Heart left ventricle (tissue), 16 donors: Measurements from ENCODE around the gene FIP1L1. TPM values are rescaled to one million over a fixed set of nuclear protein-coding genes. Genes with fewer than 3 reads are reported as not detected.

Experiments
- ATAC-seq, 4 donors: fragments of 200-7000 bp; cut with Tn5 transposase; one replicate each; pipeline ENCODE4 v1.9.1; 2020 to 2022; ENCODE audit warnings: moderate library complexity in 4 of 4, mild to moderate bottlenecking in 3 of 4, moderate number of reproducible peaks in 1 of 4
- DNase-seq, 5 donors: peaks; one replicate each; pipeline ENCODE4 v3.0.0-alpha.2; 2020
- H3K27ac ChIP-seq, 12 donors: fragments of 200-600 bp; sonication (generic) in 4 of 12; one replicate each; pipeline versions ENCODE4 v1.5.0 to v1.8.0; 2016 to 2022; ENCODE audit warnings: mild to moderate bottlenecking in 2 of 12
- H3K27me3 ChIP-seq, 9 donors: fragments of 200-600 bp; sonication (generic) in 2 of 9; one replicate each; pipeline versions ENCODE4 v1.5.1 to v1.8.0; 2016 to 2022; ENCODE audit warnings: mild to moderate bottlenecking in 3 of 9
- H3K36me3 ChIP-seq, 9 donors: fragments of 200-600 bp; sonication (generic) in 2 of 9; one replicate each; pipeline versions ENCODE4 v1.5.0 to v1.8.0; 2018 to 2022; ENCODE audit warnings: mild to moderate bottlenecking in 2 of 9
- H3K4me1 ChIP-seq, 12 donors: fragments of 200-600 bp; sonication (generic) in 4 of 12; one replicate each; pipeline versions ENCODE4 v1.5.0 to v1.8.0; 2016 to 2022; ENCODE audit warnings: mild to moderate bottlenecking in 3 of 12
- H3K4me3 ChIP-seq, 12 donors: fragments of 200-600 bp; sonication (generic) in 4 of 12; one replicate each; pipeline versions ENCODE4 v1.5.0 to v1.8.0; 2017 to 2022; ENCODE audit warnings: mild to moderate bottlenecking in 9 of 12, moderate library complexity in 4 of 12
- H3K9me3 ChIP-seq, 12 donors: fragments of 200-600 bp; sonication (generic) in 4 of 12; one replicate each; pipeline versions ENCODE4 v1.5.0 to v1.8.0; 2016 to 2022; ENCODE audit warnings: mild to moderate bottlenecking in 1 of 12
- POLR2A ChIP-seq, 2 donors: fragments of 450-650 bp; IDR thresholded peaks; one replicate each; pipeline ENCODE4 v1.6.1; 2017; ENCODE audit warnings: antibody characterized with exemption in 2 of 2, mild to moderate bottlenecking in 2 of 2, moderate library complexity in 2 of 2
- WGBS, 4 donors: extraction: QIAGEN DNeasy Blood & Tissue Kit in 2 of 4; methylation state at CpG; one replicate each; pipeline versions ENCODE4 v1.1.5 to v1.1.7; 2013 to 2018; 5-methylcytosine and 5-hydroxymethylcytosine counted together
- intact Hi-C, 10 donors: fragments of 100-400 bp; cut with DNase I; formaldehyde crosslinking; loops; one replicate each; pipeline versions ENCODE4 v1.11.1 to v1.14.2; 2022
- polyA plus RNA-seq, 2 donors: library from polyadenylated mRNA; stranded (reverse); fragments of 200-250 nt; gene quantifications; one replicate each; pipeline ENCODE4 v1.2.3, GENCODE V29; 2013
- total RNA-seq, 9 donors: library from RNA; depleted of rRNA in 2 of 9; stranded (reverse); fragments of >200 nt in 2 of 9; fragmentation: NEBNext Ultra II Directional in 3 of 9; extraction: Animal tissue kit (Norgen Biotek cat#: 25700) in 3 of 9; gene quantifications; one replicate each; pipeline versions ENCODE4 v1.1.0 to v1.2.4, GENCODE V29; 2016 to 2023
- TF ChIP-seq, protein P1 (sequence below), 12 donors: fragments of 200-600 bp; sonication (generic) in 4 of 12; IDR thresholded peaks; one replicate each; pipeline versions ENCODE4 v1.5.0 to v1.8.0; 2018 to 2022; ENCODE audit warnings: antibody characterized with exemption in 12 of 12, mild to moderate bottlenecking in 5 of 12
- donor health status: ischemic (EF 13 %, LVEDD 7.1; RV severe dilation, severe dysfunction).
- donor health status: healthy with polysubstance abuse.
- donor health status: DM: no; HTN: yes; CAD: no.
- donor health status: DM: no; HTN: no; CAD: no.
- donor health status: ischemic (EF 25% LVEDD 6.9; RV normal size, moderate dysfunction).
- donor health status: ischemic (EF 25% LVEDD 5.7; RV mildly dilated, moderate dysfunction).
- donor health status: healthy.
- donor health status: DM: yes; HTN: yes; CAD: no.
- donor health status: ischemic (EF 35%, LVEDD 5.7; RV mildly dilated, moderate dysfunction).
- donor health status: nonischemic (EF 11% LVEDD 7.7; RV severe dilation, severe dysfunction).
- donor health status: DM: yes; HTN: yes; CAD: no.
- donor health status: PGD.
- donor health status: ischemic (EF 29% LVEDD 5.4; RV normal size, mild dysfunction).
- donor health status: nonischemic (EF 23%, LVEDD 6.1; RV moderate dilation, normal function).

Gene FIP1L1
- total and polyA plus RNA-seq, 11 donors, result 23.5 to 46.2 (median 32.8) TPM

DNA sequence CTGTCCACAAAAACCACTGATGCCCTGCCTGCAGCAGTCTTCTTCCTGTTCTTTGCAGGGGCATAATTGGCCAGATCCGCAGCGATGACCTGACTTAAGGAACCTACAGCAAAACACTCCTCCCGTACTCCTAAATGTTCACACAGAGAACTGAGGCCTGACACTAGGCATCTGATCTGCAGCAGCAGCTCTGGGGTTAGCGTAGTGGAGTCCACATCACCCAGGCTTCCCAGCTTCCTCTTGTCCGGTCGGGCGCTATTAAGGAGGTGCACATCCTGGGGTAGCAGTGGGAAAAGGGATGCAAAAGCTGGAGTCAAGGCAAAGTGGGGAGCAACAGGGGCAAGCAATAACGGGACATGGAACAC is 12.3 kb upstream of the FIP1L1 start:
- Histone ChIP-seq H3K27ac (peak overlapping the region in 4 of 12 donors; percentile 24 to 84 (median 58)), H3K36me3 (peaks cover 0 to 8% (median 0%) of the 10 kb centered on the region in 9 donors), H3K9me3 (no peaks in the 10 kb centered on the region), H3K27me3 (peaks cover 0 to 6% (median 0%) of the 10 kb centered on the region in 9 donors), H3K4me1 (peaks cover 0 to 47% (median 18%) of the 10 kb centered on the region in 12 donors), H3K4me3 (peak overlapping the region; percentile 60 to 99 (median 88))
- WGBS, 4 donors, result 0 to 1% (median 1%) methylated on average over 8 of the region's 8 CpGs
- no peak for TF ChIP-seq POLR2A (IDR thresholded peaks at IDR 0.05)
- TF ChIP-seq, protein P1, sequence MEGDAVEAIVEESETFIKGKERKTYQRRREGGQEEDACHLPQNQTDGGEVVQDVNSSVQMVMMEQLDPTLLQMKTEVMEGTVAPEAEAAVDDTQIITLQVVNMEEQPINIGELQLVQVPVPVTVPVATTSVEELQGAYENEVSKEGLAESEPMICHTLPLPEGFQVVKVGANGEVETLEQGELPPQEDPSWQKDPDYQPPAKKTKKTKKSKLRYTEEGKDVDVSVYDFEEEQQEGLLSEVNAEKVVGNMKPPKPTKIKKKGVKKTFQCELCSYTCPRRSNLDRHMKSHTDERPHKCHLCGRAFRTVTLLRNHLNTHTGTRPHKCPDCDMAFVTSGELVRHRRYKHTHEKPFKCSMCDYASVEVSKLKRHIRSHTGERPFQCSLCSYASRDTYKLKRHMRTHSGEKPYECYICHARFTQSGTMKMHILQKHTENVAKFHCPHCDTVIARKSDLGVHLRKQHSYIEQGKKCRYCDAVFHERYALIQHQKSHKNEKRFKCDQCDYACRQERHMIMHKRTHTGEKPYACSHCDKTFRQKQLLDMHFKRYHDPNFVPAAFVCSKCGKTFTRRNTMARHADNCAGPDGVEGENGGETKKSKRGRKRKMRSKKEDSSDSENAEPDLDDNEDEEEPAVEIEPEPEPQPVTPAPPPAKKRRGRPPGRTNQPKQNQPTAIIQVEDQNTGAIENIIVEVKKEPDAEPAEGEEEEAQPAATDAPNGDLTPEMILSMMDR (IDR thresholded peaks at IDR 0.05), result no peak
- ATAC-seq (peak in 3 of 4 donors; percentile 11 to 13 (median 13)), DNase-seq (no peak)
- intact Hi-C loops, result loop anchor here in 1 of 10 donors (10.0 kb wide), 1 partner anchor 350 kb away; no protein-coding TSS in a partner anchor

DNA sequence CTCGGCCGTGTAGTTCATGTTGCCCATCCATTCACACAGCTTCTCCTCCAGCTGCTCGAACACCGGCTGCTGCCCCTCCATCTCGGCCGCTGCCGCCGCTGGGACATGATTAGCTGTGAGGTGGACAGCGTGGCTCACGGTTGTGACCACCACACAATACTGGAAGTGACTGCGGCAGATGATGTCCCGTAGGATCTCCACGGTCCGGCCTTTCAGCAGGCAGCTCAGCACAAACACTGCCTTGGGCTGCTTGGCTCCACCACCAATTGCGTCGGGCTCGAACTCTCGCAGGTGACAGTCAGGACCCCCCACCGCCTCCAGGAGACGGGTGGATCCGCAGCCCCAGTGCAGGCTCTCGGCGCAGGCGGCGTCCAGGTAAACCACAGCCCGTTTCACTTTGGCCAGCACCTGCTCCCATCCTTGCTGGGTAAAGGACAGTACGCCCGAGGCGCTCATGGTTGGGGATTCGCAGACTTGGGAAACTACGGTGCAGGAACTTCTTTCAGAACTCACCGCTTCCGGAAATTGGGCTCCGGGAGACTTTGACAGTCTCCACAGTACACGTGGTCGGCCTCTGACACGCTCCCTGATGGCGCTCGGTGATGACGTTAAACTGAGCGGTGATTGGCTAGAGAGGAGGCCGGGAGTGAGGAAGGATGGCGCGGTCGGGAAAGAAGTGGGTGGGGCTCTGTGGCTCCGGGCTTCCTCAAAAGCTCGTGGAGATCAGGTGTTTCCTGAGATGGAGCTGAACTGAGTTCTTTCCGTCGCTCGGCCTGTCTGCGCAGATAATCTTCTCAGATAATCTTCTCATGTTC is 11.7 kb upstream of the FIP1L1 start, which contains the start of gene SCFD2:
Gene SCFD2, minus strand, starts transcription at position 576 of the 815 bp plus-strand sequence.
- Histone ChIP-seq H3K9me3 (no peaks in the 10 kb centered on the region), H3K4me3 (peak within 1 kb of the TSS; percentile 60 to 99 (median 88)), H3K4me1 (peaks cover 0 to 47% (median 18%) of the 10 kb centered on the region in 12 donors), H3K27me3 (peaks cover 0 to 11% (median 0%) of the 10 kb centered on the region in 9 donors), H3K36me3 (peaks cover 0 to 8% (median 0%) of the 10 kb centered on the region in 9 donors), H3K27ac (peak within 1 kb of the TSS in 11 of 12 donors; percentile 24 to 84 (median 53))
- ATAC-seq, result peak; percentile 100
- peak in 1 of 2 donors; percentile 46 for TF ChIP-seq POLR2A (IDR thresholded peaks at IDR 0.05)
- TF ChIP-seq, protein P1 (IDR thresholded peaks at IDR 0.05), result no peak
- peak; percentile 96 to 98 (median 98) for DNase-seq
- intact Hi-C loops, result loop anchor here in 2 of 10 donors (1.0 to 10.0 kb wide), 2 partner anchors 12 to 351 kb away; partner anchors contain the start of gene FIP1L1 (in 1 of the 2)
- WGBS, 4 donors, result 0 to 1% (median 0%) methylated on average over 42 to 51 of the region's 51 CpGs

DNA sequence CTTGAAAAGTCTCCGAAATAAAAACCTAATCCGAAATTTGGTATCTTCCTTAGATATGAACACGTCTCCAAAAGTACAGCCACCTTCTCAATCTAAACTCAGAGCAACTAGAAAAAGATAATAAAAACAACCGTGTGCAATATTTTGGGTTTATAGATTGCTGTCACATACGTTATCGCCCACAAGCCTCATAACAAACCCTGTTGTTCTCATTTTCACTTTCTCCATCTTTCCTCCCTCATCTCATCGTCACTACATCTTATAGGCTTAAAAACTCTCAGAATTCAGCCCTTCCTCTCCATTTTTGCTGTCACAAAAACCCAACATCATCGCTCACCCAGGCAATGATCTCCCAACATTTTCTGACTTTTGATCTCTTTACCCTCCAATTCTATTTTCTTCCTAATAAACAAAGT is 11.1 kb upstream of the FIP1L1 start:
- no peak for DNase-seq
- intact Hi-C loops, result loop anchor here in 2 of 10 donors (1.0 to 10.0 kb wide), 2 partner anchors 11 to 352 kb away; partner anchors contain the start of gene FIP1L1 (in 1 of the 2)
- Histone ChIP-seq H3K9me3 (no peaks in the 10 kb centered on the region), H3K27me3 (peaks cover 0 to 17% (median 0%) of the 10 kb centered on the region in 9 donors), H3K36me3 (peaks cover 0 to 8% (median 0%) of the 10 kb centered on the region in 9 donors), H3K4me1 (peaks cover 0 to 42% (median 18%) of the 10 kb centered on the region in 12 donors), H3K4me3 (peak overlapping the region; percentile 60 to 99 (median 88)), H3K27ac (peak overlapping the region in 11 of 12 donors; percentile 17 to 84 (median 47))
- WGBS, 4 donors, result 15 to 19% (median 17%) methylated on average over 8 of the region's 8 CpGs
- no peak for TF ChIP-seq POLR2A (IDR thresholded peaks at IDR 0.05)
- TF ChIP-seq, protein P1 (IDR thresholded peaks at IDR 0.05), result no peak
- ATAC-seq, result no peak

DNA sequence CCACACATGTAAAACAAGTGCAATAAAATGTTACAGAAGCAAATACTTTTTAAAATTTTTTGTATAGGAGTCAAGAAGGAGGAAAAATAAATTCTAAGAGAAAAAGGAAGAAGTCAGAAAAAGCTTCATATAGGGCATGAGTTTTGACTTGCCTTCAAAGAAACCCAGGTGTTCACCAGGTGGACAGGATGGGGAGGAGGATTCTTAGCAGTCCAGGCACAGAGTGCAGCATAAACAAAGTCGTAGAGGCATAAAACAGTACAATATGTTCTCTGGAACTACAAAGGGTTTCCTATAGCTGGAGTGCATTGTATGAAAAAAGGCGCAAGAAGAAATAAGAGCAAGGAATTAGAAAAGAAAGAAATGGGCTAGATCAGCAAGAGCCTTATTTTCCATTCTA is 9.7 kb upstream of the FIP1L1 start:
- no peak for ATAC-seq

More for the DNA sequence above, 9.7 kb upstream of the FIP1L1 start:
- Histone ChIP-seq H3K4me1 (peaks cover 0 to 32% (median 18%) of the 10 kb centered on the region in 12 donors), H3K36me3 (no peaks in the 10 kb centered on the region), H3K27me3 (peaks cover 0 to 25% (median 0%) of the 10 kb centered on the region in 9 donors), H3K9me3 (no peaks in the 10 kb centered on the region), H3K27ac (no peak overlapping the region), H3K4me3 (no peak overlapping the region)
- intact Hi-C loops, result loop anchor here in 1 of 10 donors (10.0 kb wide), 1 partner anchor 353 kb away; no protein-coding TSS in a partner anchor
- TF ChIP-seq, protein P1 (IDR thresholded peaks at IDR 0.05), result no peak
- TF ChIP-seq POLR2A (IDR thresholded peaks at IDR 0.05), result no peak
- no peak for DNase-seq
- 79 to 86% (median 83%) methylated on average over 2 of the region's 2 CpGs for WGBS, 4 donors
